Right atrium auricular region (tissue), 2 donors: ENCODE results near the gene VPS51. TPM values are rescaled to one million over a fixed set of nuclear protein-coding genes. Genes with fewer than 3 reads are reported as not detected.

Source experiments
- DNase-seq: peaks from one replicate; pipeline ENCODE4 v3.0.0-alpha.2; 2019; ENCODE audit warnings: low spot score
- H3K27ac ChIP-seq, 2 donors: fragments of 200-600 bp; sonication (generic); 1 replicate in 1 of 2; 2 replicates in 1 of 2; pipeline ENCODE4 v1.5.1; 2016 to 2019
- H3K27me3 ChIP-seq, 2 donors: fragments of 200-600 bp; sonication (generic); one replicate each; pipeline versions ENCODE4 v1.5.1 to v1.6.0; 2017 to 2019
- H3K36me3 ChIP-seq: fragments of 200-600 bp; sonication (generic); one replicate; pipeline ENCODE4 v1.5.1; 2016
- H3K4me1 ChIP-seq, 2 donors: fragments of 200-600 bp; sonication (generic); one replicate each; pipeline versions ENCODE4 v1.5.1 to v1.6.0; 2017 to 2019
- H3K4me3 ChIP-seq, 2 donors: fragments of 200-600 bp; sonication (generic); 1 replicate in 1 of 2; 2 replicates in 1 of 2; pipeline ENCODE4 v1.5.1; 2017 to 2019; ENCODE audit warnings: mild to moderate bottlenecking in 1 of 2, moderate library complexity in 1 of 2
- H3K9me3 ChIP-seq, 2 donors: fragments of 200-600 bp; sonication (generic); one replicate each; pipeline ENCODE4 v1.5.1; 2019
- total RNA-seq, 2 donors: library from RNA; depleted of rRNA; stranded (reverse); fragments of >200 nt; gene quantifications; one replicate each; pipeline ENCODE4 v1.1.0, GENCODE V29; 2016
- TF ChIP-seq, protein P1 (sequence below), 2 donors: fragments of 200-600 bp; sonication (generic); IDR thresholded peaks; one replicate each; pipeline ENCODE4 v1.5.1; 2019; ENCODE audit warnings: antibody characterized with exemption in 2 of 2

VPS51 gene
- total RNA-seq, 2 donors from 2014 or later = 98.5 to 147 TPM

DNA sequence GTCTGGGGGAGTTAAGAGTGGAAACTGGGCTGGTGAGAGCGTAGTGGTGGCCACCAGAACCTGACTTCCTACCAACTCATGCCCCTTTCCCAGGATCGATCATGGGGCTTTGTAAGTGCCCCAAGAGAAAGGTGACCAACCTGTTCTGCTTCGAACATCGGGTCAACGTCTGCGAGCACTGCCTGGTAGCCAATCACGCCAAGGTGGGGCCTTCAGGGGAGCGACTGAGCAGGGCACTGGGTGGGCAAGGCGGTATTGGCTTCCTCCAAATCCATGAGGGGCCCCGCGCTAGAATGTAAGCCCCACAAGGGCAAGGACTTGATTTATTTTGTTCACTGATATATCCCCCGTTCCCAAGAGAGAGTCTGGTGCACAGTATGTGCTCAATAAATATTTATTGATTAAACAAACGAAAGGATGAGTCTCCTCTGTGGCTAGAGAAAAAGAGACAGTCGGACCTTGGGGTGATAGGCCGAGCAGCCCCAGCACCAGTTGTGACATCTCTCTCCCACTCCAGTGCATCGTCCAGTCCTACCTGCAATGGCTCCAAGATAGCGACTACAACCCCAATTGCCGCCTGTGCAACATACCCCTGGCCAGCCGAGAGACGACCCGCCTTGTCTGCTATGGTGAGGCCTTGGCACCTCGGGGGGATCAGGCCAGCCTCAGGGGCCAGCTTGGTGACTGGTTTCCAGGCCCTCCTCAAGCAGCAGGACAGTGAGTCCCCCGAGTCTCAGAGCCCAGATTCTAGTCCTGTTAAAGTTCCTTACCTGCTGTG lies 11.2 kb upstream of the VPS51 start:
- peaks cover 0 to 24% of the 10 kb centered on the region in 2 donors for H3K4me1 ChIP-seq
- no peaks in the 10 kb centered on the region for H3K27me3 ChIP-seq
- DNase-seq = no peak
- H3K4me3 ChIP-seq = peak overlapping the region; percentile 91 to 92
- no peaks in the 10 kb centered on the region for H3K9me3 ChIP-seq
- peaks cover 24% of the 10 kb centered on the region for H3K36me3 ChIP-seq
- H3K27ac ChIP-seq = peak overlapping the region; percentile 90 to 93
- TF ChIP-seq, protein P1, sequence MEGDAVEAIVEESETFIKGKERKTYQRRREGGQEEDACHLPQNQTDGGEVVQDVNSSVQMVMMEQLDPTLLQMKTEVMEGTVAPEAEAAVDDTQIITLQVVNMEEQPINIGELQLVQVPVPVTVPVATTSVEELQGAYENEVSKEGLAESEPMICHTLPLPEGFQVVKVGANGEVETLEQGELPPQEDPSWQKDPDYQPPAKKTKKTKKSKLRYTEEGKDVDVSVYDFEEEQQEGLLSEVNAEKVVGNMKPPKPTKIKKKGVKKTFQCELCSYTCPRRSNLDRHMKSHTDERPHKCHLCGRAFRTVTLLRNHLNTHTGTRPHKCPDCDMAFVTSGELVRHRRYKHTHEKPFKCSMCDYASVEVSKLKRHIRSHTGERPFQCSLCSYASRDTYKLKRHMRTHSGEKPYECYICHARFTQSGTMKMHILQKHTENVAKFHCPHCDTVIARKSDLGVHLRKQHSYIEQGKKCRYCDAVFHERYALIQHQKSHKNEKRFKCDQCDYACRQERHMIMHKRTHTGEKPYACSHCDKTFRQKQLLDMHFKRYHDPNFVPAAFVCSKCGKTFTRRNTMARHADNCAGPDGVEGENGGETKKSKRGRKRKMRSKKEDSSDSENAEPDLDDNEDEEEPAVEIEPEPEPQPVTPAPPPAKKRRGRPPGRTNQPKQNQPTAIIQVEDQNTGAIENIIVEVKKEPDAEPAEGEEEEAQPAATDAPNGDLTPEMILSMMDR (IDR thresholded peaks at IDR 0.05) = no peak

DNA sequence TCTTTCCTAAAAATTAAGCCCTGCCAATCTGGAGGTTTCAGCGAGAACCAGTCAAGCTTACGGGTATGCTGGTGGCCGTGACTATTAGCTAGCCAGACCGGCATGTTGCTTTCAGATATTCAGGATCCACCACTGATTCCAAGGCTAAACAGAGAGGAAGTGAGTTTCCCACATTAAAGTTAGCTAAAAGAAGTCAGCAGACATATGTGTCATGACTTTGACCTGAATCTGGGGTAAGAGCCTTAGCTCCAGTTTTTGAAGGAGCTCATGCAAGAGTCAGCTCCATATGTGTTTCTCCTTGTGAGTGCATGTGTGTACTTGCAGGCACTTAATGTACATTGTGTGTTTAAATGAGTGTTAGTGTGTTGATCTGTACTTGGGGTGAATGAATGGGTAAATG lies 10.6 kb upstream of the VPS51 start:
- H3K27ac ChIP-seq = no peak overlapping the region
- no peaks in the 10 kb centered on the region for H3K9me3 ChIP-seq
- H3K4me3 ChIP-seq = no peak overlapping the region
- H3K36me3 ChIP-seq = peaks cover 24% of the 10 kb centered on the region
- no peak for DNase-seq
- H3K27me3 ChIP-seq = no peaks in the 10 kb centered on the region
- peaks cover 0 to 24% of the 10 kb centered on the region in 2 donors for H3K4me1 ChIP-seq
- TF ChIP-seq, protein P1 (IDR thresholded peaks at IDR 0.05) = no peak

DNA sequence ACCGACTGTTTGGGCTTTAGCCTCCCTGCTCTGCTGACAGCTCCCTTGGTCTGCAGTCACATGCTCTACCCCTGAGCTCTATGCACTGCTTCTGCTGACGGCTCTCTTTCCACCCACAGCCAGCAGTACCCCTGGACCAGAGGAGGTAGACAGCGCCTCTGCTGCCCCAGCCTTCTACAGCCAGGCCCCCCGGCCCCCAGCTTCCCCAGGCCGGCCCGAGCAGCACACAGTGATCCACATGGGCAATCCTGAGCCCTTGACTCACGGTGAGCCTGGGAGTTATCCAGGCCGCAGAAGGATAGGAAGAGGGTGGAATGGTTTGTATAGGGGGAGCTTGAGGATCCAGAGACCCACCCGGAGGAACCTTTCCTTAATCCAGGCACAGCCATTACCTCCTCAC lies 9.2 kb upstream of the VPS51 start:
- no peaks in the 10 kb centered on the region for H3K9me3 ChIP-seq
- H3K4me3 ChIP-seq = no peak overlapping the region
- peaks cover 0 to 24% of the 10 kb centered on the region in 2 donors for H3K4me1 ChIP-seq
- peaks cover 24% of the 10 kb centered on the region for H3K36me3 ChIP-seq
- TF ChIP-seq, protein P1 (IDR thresholded peaks at IDR 0.05) = no peak
- no peak for DNase-seq
- H3K27me3 ChIP-seq = no peaks in the 10 kb centered on the region
- H3K27ac ChIP-seq = no peak overlapping the region

DNA sequence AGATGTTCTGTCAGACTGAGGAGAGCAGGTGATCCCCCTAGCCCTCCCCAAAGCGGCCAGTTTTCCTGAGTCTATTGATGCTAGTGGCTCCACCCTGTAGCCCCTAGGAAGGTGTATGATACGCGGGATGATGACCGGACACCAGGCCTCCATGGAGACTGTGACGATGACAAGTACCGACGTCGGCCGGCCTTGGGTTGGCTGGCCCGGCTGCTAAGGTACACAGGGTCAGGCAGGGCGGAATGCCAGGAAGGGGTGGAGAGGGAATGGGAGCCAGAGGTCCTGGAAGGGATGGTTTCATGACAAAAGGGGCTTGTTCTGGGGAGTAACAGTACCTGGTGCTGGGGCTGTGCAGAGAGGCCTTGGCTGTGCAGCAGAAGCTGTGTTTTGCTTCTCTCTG lies 8.8 kb upstream of the VPS51 start:
- H3K4me3 ChIP-seq = no peak overlapping the region
- H3K36me3 ChIP-seq = peaks cover 24% of the 10 kb centered on the region
- no peak overlapping the region for H3K27ac ChIP-seq
- no peaks in the 10 kb centered on the region for H3K9me3 ChIP-seq
- no peaks in the 10 kb centered on the region for H3K27me3 ChIP-seq
- DNase-seq = no peak
- TF ChIP-seq, protein P1 (IDR thresholded peaks at IDR 0.05) = no peak
- H3K4me1 ChIP-seq = peaks cover 0 to 24% of the 10 kb centered on the region in 2 donors

DNA sequence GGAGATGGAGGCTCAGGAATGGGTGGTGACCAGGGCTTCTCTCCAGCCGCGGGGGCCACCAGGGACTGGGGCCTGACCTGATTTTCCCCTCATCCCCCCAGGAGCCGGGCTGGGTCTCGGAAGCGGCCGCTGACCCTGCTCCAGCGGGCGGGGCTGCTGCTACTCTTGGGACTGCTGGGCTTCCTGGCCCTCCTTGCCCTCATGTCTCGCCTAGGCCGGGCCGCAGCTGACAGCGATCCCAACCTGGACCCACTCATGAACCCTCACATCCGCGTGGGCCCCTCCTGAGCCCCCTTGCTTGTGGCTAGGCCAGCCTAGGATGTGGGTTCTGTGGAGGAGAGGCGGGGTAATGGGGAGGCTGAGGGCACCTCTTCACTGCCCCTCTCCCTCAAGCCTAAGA lies 8.2 kb upstream of the VPS51 start:
- no peak for DNase-seq
- Histone ChIP-seq H3K27ac (no peak overlapping the region), H3K4me1 (peaks cover 0 to 24% of the 10 kb centered on the region in 2 donors), H3K4me3 (no peak overlapping the region), H3K36me3 (peaks cover 24% of the 10 kb centered on the region), H3K9me3 (no peaks in the 10 kb centered on the region), H3K27me3 (no peaks in the 10 kb centered on the region)
- TF ChIP-seq, protein P1 (IDR thresholded peaks at IDR 0.05) = no peak

DNA sequence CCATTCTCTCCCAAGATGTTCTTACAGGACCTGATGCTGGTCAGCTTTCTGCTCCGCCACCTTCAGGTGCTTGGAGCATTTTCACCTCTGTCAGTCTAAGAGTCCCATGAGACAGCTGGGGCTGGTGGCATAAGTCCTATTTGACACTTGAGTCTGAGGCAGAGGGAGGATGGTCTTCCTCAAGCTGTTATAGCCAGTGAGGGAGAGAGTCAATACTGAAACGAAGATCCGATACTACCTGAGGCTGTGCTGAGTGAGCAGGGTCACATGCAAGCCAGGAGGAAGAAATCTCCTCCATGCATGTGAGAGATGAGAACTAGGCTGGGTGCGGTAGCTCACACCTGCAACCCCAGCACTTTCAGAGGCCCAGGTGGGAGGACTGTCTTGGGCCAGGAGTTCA lies 6.4 kb upstream of the VPS51 start:
- no peak for DNase-seq
- Histone ChIP-seq H3K4me1 (peaks cover 0 to 12% of the 10 kb centered on the region in 2 donors), H3K9me3 (no peaks in the 10 kb centered on the region), H3K36me3 (peaks cover 24% of the 10 kb centered on the region), H3K4me3 (no peak overlapping the region), H3K27ac (no peak overlapping the region), H3K27me3 (no peaks in the 10 kb centered on the region)
- TF ChIP-seq, protein P1 (IDR thresholded peaks at IDR 0.05) = no peak
